NOMO-1 treated with DMSO at 0.1 percent for 48 hours (cell line): Measurements from ENCODE around the gene NTF3.

Source experiments
- DNase-seq: peaks from one replicate; lab custom pipeline; 2025; ENCODE audit not compliant: unreplicated experiment; lab: John Stamatoyannopoulos, UW

The NTF3 gene

GRCh38 chr12:5432011-5432400, at the start of gene NTF3:
NTF3 (plus strand) TSS chr12:5432108; CDS start chr12:5432325, 217 bp downstream.
- DNase-seq: no peak

DNA sequence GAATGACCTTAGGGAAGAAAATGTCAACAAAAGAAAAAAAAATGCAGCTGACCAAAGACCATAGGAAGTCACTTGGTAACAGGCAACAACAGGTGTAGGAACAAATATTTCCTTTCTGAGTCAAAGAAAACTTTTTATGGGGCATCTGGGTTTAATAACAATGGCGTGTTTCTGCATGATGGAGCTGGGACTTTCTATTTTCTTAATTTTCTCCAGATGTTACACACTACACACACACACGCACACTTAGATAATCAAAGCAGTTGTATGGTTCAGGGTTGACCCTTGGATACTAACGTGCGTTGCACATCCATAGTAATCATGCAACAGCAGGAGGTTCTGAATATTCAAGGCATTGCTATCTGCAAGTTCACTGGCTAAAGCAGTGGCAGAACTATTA, 47.9 kb upstream of the NTF3 start:
- DNase-seq: no peak

- DNase-seq: no peak
These were observed 43.0 kb upstream of the NTF3 start for GRCh38 chr12:5388581-5389535.

GRCh38 chr12:5390174-5390799, 41.6 kb upstream of the NTF3 start:
- DNase-seq: no peak

DNA sequence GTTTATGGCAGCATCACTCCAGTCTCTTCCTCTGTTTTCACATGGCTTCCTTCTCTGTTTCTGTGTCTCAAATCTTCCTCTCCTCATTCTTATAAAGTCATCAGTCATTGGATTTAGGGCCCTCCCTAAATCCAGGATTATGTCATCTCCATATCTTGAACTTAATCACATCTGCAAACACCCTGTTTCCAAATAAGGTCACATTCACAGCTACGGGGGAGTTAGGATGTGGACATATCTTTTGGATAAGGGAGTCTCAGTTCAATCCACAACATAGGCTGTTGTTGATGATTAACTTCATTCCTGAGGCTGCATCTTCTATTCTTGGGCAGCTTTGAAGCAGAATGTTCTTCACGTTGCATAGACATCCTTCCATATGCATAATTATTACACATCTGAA, 40.3 kb upstream of the NTF3 start:
- DNase-seq: no peak

DNA sequence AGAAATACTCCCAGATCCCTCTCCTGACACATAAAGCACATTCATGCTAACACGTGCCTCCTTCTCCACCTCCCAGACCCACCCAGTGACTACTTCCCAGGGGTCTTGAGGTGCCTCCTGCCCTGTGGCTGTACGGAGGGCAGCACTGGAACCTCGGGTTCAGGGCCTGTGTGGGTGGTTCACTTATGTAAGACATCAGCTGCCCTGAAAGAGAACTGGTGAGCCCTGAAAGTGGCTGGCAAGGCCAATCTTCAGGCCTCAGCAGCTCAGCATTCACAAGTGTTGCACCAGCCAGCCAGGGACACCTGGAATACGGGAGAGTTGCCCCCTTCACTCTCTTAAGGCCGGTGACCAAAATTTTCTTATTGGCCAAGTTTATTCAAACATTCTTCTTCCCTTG, 38.9 kb upstream of the NTF3 start:
- no peak for DNase-seq

GRCh38 chr12:5395443-5396271, 36.3 kb upstream of the NTF3 start:
- no peak for DNase-seq

DNA sequence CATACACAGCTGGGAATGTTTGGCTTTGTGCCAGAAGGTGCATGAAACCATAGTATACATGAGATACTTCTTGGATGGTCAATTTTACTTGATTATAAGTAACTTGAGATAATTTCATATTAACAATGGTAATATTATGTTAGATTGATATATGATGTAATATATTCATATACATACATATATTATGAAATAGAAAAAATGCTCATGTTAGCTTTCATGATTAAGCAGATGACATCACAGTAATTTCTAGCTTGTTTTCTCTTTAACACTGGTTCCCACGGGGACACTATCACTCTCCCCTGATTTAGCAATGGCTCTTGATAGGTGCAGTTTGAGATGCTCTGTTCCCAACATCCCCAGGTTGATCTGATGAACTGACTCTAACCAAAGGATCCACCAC, 35.4 kb upstream of the NTF3 start:
- no peak for DNase-seq

GRCh38 chr12:5399266-5399665, 32.6 kb upstream of the NTF3 start:
- DNase-seq: no peak

DNA sequence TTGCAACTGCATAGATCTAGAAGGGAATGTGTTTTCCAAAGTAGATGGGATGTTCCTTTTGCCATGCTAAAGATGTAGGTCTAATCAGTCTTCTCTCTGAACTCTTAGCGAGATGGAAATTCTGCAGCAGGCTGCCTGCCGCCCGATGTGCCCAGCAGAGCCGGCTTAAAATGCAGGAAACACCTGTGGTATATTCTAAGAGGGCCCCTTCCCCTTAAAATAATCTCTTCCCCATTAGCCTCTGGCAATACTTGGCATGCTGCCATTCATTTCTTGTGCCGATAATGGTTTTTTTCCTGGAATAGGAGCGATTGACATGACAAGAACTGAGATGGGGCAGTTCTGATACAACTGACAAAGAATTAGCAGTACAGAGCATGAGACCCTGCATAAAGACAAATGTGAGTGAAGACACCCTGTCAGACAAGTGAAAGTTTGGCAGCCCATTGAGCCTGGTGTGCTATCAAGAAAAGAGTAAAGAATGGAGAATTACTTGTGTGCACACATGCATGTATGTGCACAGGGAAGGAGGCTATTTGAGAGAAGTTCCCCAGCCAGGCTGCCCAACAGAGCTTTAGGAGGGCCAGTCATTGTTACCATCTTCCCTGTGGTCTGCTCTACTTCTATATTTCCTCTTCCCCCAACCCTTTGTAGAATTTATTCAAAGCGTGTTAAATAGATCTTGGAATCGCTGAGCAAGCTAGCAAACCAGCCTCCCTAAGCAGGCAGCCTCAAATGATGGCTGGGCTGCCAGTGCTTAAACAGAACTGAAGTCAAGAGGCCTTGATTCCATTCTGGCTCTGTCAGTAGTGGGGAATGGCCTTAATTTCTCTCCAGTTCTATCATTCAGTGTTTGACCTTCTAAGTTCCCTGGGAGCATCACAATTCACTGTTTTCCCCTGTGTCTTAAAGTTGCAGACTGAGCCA, 29.6 kb upstream of the NTF3 start:
- DNase-seq: no peak

GRCh38 chr12:5403411-5403810, 28.5 kb upstream of the NTF3 start:
- DNase-seq: no peak

- DNase-seq: no peak
These were observed 24.7 kb upstream of the NTF3 start for GRCh38 chr12:5407034-5407856.

GRCh38 chr12:5409619-5410018, 22.3 kb upstream of the NTF3 start:
- DNase-seq: no peak

GRCh38 chr12:5416571-5416970, 15.3 kb upstream of the NTF3 start:
- no peak for DNase-seq

DNA sequence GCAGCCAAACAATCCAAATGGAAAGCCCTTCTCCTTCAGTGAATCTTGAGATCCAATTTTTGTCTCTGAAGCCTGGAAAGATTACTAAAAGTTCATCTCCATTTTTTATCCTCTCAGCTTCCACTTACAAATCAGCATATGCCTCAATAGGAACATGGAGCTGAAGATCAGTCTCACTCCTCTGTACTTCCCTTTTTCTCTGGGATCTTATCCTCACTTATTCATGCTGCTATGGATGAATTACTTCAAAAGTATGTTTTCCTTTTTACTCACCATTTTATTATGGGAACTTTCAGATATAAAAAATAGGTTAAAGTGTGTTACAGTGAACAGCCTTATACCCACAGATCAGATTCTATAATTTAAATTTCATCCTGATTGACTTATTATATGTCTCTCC, 14.4 kb upstream of the NTF3 start:
- no peak for DNase-seq

DNA sequence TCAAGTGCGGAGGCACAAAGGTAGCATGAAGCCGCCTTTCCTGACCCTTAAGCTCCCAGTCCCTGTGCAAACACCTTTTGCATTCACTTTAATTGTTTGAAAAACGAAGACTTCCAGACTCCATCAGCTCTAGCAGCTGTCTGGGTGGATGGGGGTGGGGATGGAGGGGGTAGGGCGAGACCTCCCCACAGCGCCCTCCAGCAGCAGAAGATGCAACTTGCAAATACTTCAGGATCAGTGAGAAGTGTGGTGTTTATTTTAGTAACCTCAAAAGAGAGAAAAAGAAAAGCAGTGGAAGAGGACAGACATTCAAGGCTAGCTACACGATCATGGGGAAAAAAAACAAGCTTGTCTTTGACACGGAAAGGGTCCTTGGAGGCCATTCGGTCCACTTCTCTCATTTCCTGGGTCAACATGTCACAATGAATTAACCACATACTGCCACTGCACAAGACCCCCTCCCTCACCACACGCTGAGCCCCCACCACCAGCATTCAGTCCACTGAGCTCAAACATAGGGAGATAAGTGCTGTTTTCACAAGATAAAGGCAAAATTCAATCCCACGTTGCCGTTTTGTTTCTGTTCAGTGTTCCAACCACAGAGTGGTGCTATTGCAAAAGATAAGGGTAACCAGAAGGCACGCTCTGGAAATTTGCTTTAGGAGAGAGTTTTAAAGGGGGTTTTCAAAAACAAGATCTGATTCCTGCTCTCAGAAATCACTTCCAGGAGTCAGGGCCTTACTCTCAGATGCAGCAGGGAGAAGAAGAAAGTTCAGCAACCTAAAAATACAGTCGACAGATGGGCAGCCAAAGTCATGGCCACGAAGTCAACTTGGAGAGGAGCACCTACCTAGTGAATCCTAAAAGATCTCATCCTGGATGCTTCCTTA, 3.3 kb upstream of the NTF3 start:
- peak; percentile 6 for DNase-seq

- no peak for DNase-seq
These were observed 2.0 kb upstream of the NTF3 start for GRCh38 chr12:5429741-5430557.
